GM06990 (cell line): ENCODE measurements around the gene GKN2.

ENCODE experiments used
- DNase-seq: peaks from one replicate; pipeline ENCODE4 v3.0.0-alpha.2; 2011; ENCODE audit not compliant: insufficient read length; ENCODE audit errors: extremely low read depth
- H3K27me3 ChIP-seq: replicated peaks from 2 replicates; pipeline ENCODE4 v1.6.0; 2011; ENCODE audit warnings: low read length; ENCODE audit not compliant: control insufficient read depth, insufficient read depth
- H3K36me3 ChIP-seq: 2 replicates; pipeline ENCODE4 v1.5.1; 2011; ENCODE audit warnings: low read length; ENCODE audit not compliant: control insufficient read depth, insufficient read depth
- H3K4me3 ChIP-seq: replicated peaks from 2 replicates; pipeline ENCODE4 v1.5.1; 2011; ENCODE audit warnings: low read depth, mild to moderate bottlenecking, control low read depth, low read length
- CTCF ChIP-seq: IDR thresholded peaks from 2 replicates; pipeline ENCODE4 v1.5.1; 2011; ENCODE audit warnings: low read length, control low read depth, mild to moderate bottlenecking, inconsistent platforms; ENCODE audit not compliant: insufficient read depth, poor library complexity, severe bottlenecking

GKN2 gene

DNA sequence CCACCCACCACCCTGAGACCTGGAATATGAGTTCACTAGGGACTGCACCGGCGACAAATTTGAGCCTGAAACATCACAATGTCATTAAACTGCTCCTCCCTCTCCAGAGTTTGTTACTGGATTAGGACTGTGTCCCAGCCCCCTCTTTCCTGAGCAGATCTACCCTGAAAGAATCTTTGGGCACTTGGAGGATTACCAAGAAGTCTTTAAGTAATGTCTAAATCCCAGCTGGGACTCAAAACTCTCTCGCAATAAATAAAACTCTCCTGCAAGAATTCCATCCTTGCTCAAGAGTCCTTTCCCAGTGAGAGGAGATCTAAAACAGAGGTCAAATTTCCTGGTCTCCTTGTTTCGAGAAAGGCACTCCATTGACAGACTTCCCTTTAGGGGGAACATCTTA is 20.9 kb downstream of the GKN2 start:
- DNase-seq: no peak
- peaks cover 3% of the 10 kb centered on the region for H3K27me3 ChIP-seq
- no peak overlapping the region for H3K4me3 ChIP-seq
- no peaks in the 10 kb centered on the region for H3K36me3 ChIP-seq
- TF ChIP-seq CTCF: no peak

GRCh38 chr2:68931149-68931711 is 21.5 kb downstream of the GKN2 start:
- H3K4me3 ChIP-seq: no peak overlapping the region
- no peaks in the 10 kb centered on the region for H3K36me3 ChIP-seq
- DNase-seq: no peak
- no peak for TF ChIP-seq CTCF
- peaks cover 3% of the 10 kb centered on the region for H3K27me3 ChIP-seq

DNA sequence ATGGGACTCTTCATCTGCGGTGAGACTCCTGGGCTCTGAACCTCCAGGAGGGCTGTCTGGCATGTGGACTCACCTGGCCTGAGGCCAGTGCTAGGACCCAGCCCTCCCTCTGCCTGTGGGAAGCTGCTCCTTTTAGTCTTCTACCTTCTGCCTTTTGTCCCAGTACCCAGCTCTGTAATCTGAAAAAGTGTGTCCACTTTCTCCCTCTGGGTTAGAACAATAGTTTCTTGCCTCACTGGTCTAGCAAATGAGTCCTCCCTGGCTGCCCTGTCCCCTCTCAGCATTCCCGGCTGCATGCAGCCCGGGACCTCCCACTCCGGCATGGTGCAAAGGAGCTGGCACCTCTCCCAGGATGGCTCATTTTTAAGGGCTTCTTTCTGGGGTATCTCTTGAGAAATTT is 25.9 kb downstream of the GKN2 start:
- no peak for TF ChIP-seq CTCF
- no peak for DNase-seq
- Histone ChIP-seq H3K36me3 (no peaks in the 10 kb centered on the region), H3K27me3 (peaks cover 2% of the 10 kb centered on the region; the same call in 1 of the 2 replicates), H3K4me3 (no peak overlapping the region)

- Histone ChIP-seq H3K36me3 (no peaks in the 10 kb centered on the region), H3K27me3 (peaks cover 2% of the 10 kb centered on the region; the same call in 1 of the 2 replicates), H3K4me3 (no peak overlapping the region)
- TF ChIP-seq CTCF: peak; percentile 95
- no peak for DNase-seq
These were observed 27.3 kb downstream of the GKN2 start for GRCh38 chr2:68925295-68925896.

GRCh38 chr2:68921646-68922045 is 31.0 kb downstream of the GKN2 start:
- no peaks in the 10 kb centered on the region for H3K36me3 ChIP-seq
- H3K27me3 ChIP-seq: no peaks in the 10 kb centered on the region

More at GRCh38 chr2:68921646-68922045, 31.0 kb downstream of the GKN2 start:
- H3K4me3 ChIP-seq: no peak overlapping the region
- DNase-seq: no peak
- no peak for TF ChIP-seq CTCF
